Trophoblast cell (in vitro differentiated cells and primary cell): ENCODE results near the gene APCDD1L.
"Not testable (repeated sequence)": the region's sequence is repeated elsewhere in the genome, so short reads cannot be mapped to it uniquely, and the experiment has no call there.

Experiments used
- DNase-seq, 2 donors: peaks; one replicate each; pipeline ENCODE4 v3.0.0-alpha.2; 2016
- H2AFZ ChIP-seq: 2 replicates; pipeline ENCODE4 v1.6.1; 2013; ENCODE audit warnings: low read length, moderate library complexity, mild to moderate bottlenecking; ENCODE audit not compliant: insufficient read depth, poor library complexity
- H2AK5ac ChIP-seq: 2 replicates; pipeline ENCODE4 v1.6.1; 2013; ENCODE audit warnings: mild to moderate bottlenecking, low read length
- H2BK120ac ChIP-seq: 2 replicates; pipeline ENCODE4 v1.6.1; 2013; ENCODE audit warnings: low read length, mild to moderate bottlenecking, moderate library complexity; ENCODE audit not compliant: insufficient read depth, poor library complexity
- H2BK12ac ChIP-seq: 2 replicates; pipeline ENCODE4 v1.6.1; 2013; ENCODE audit warnings: mild to moderate bottlenecking, low read length, moderate library complexity
- H2BK5ac ChIP-seq: 2 replicates; pipeline ENCODE4 v1.6.1; 2013; ENCODE audit warnings: low read length, low read depth, moderate library complexity, mild to moderate bottlenecking; ENCODE audit not compliant: poor library complexity
- H3K14ac ChIP-seq: 2 replicates; pipeline ENCODE4 v1.6.1; 2013; ENCODE audit warnings: mild to moderate bottlenecking, low read length
- H3K18ac ChIP-seq: 2 replicates; pipeline ENCODE4 v1.6.1; 2013; ENCODE audit warnings: mild to moderate bottlenecking, low read length
- H3K23ac ChIP-seq: 2 replicates; pipeline ENCODE4 v1.6.1; 2013; ENCODE audit warnings: low read length
- H3K27ac ChIP-seq: 2 replicates; pipeline ENCODE4 v1.5.1; 2013; ENCODE audit warnings: low read depth, mild to moderate bottlenecking, inconsistent platforms, low read length, moderate library complexity
- H3K27me3 ChIP-seq: 2 replicates; pipeline ENCODE4 v1.6.1; 2013; ENCODE audit warnings: inconsistent platforms, mild to moderate bottlenecking, low read length, moderate library complexity; ENCODE audit not compliant: insufficient read depth
- H3K36me3 ChIP-seq, 2 experiments: 1 replicate in 1 of 2; 2 replicates in 1 of 2; pipeline ENCODE4 v1.6.1; 2013; ENCODE audit warnings: low read length in 2 of 2, mild to moderate bottlenecking in 2 of 2, moderate library complexity in 1 of 2; ENCODE audit not compliant: insufficient read depth in 2 of 2, control insufficient read depth in 1 of 2
- H3K4ac ChIP-seq: 2 replicates; pipeline ENCODE4 v1.6.1; 2013; ENCODE audit warnings: low read depth, mild to moderate bottlenecking, low read length, moderate library complexity
- H3K4me1 ChIP-seq, 2 experiments: 1 replicate in 1 of 2; 2 replicates in 1 of 2; pipeline ENCODE4 v1.6.1; 2013; ENCODE audit warnings: low read length in 2 of 2, mild to moderate bottlenecking in 2 of 2, moderate library complexity in 1 of 2; ENCODE audit not compliant: insufficient read depth in 2 of 2, control insufficient read depth in 1 of 2
- H3K4me2 ChIP-seq: 2 replicates; pipeline ENCODE4 v1.6.1; 2013; ENCODE audit warnings: inconsistent platforms, mild to moderate bottlenecking, low read length, moderate library complexity
- H3K4me3 ChIP-seq: 2 replicates; pipeline ENCODE4 v1.5.1; 2013; ENCODE audit warnings: mild to moderate bottlenecking, low read depth, low read length, inconsistent platforms
- H3K79me1 ChIP-seq: one replicate; pipeline ENCODE4 v1.6.1; 2013; ENCODE audit warnings: low read length
- H3K79me2 ChIP-seq: 2 replicates; pipeline ENCODE4 v1.6.1; 2013; ENCODE audit warnings: low read length, mild to moderate bottlenecking; ENCODE audit not compliant: control insufficient read depth, insufficient read depth, poor library complexity
- H3K9ac ChIP-seq: 2 replicates; pipeline ENCODE4 v1.6.1; 2013; ENCODE audit warnings: mild to moderate bottlenecking, low read length
- H3K9me3 ChIP-seq: 2 replicates; pipeline ENCODE4 v1.6.1; 2013; ENCODE audit warnings: low read depth, mild to moderate bottlenecking, control low read depth, inconsistent platforms, low read length; ENCODE audit not compliant: insufficient read depth
- H4K12ac ChIP-seq: 2 replicates; pipeline ENCODE4 v1.6.1; 2013; ENCODE audit warnings: low read depth, mild to moderate bottlenecking, low read length, moderate library complexity
- H4K8ac ChIP-seq: 2 replicates; pipeline ENCODE4 v1.6.1; 2013; ENCODE audit warnings: low read depth, mild to moderate bottlenecking, low read length, moderate library complexity
- H4K91ac ChIP-seq: one replicate; pipeline ENCODE4 v1.6.1; 2013; ENCODE audit warnings: low read depth, mild to moderate bottlenecking, low read length, moderate library complexity
- WGBS: extraction: QIAGEN DNeasy Blood & Tissue Kit; methylation state at CpG from one replicate; pipeline ENCODE4 v1.1.7; 2013; ENCODE audit warnings: missing lambda C conversion rate; ENCODE audit not compliant: insufficient read length, insufficient coverage; ENCODE audit errors: extremely low coverage; 5-methylcytosine and 5-hydroxymethylcytosine counted together

The APCDD1L gene

GRCh38 chr20:58542411-58543095 is 27.4 kb upstream of the APCDD1L start:
- no peak overlapping the region for H2BK12ac ChIP-seq
- no CpG with 5 or more reads among the region's 18 CpGs for WGBS
- H3K14ac ChIP-seq, result no peak overlapping the region
- H3K4me1 ChIP-seq, result no peaks in the 10 kb centered on the region
- H2BK120ac ChIP-seq, result no peak overlapping the region
- H3K4me3 ChIP-seq, result no peak overlapping the region
- H3K79me2 ChIP-seq, result no peaks in the 10 kb centered on the region
- no peaks in the 10 kb centered on the region for H3K79me1 ChIP-seq
- H3K27me3 ChIP-seq, result no peaks in the 10 kb centered on the region
- no peak overlapping the region for H3K23ac ChIP-seq
- H3K9me3 ChIP-seq, result peaks cover 2% of the 10 kb centered on the region
- no peak overlapping the region for H3K4me2 ChIP-seq
- no peak overlapping the region for H4K12ac ChIP-seq
- H3K27ac ChIP-seq, result no peak overlapping the region
- DNase-seq, result no peak
- H2AFZ ChIP-seq, result no peak overlapping the region
- no peak overlapping the region for H4K91ac ChIP-seq
- no peaks in the 10 kb centered on the region for H3K36me3 ChIP-seq
- no peak overlapping the region for H2BK5ac ChIP-seq
- no peak overlapping the region for H3K18ac ChIP-seq
- no peak overlapping the region for H3K9ac ChIP-seq
- no peak overlapping the region for H2AK5ac ChIP-seq
- no peak overlapping the region for H4K8ac ChIP-seq
- no peak overlapping the region for H3K4ac ChIP-seq

GRCh38 chr20:58542034-58542410 is 26.8 kb upstream of the APCDD1L start:
- not testable (repeated sequence) for H3K4me2 ChIP-seq, H3K36me3 ChIP-seq, H2BK5ac ChIP-seq, H3K4me3 ChIP-seq, H2BK120ac ChIP-seq, DNase-seq, H4K12ac ChIP-seq, H3K79me1 ChIP-seq, H3K4ac ChIP-seq, H3K18ac ChIP-seq, H3K14ac ChIP-seq, H3K27me3 ChIP-seq, H2BK12ac ChIP-seq, H2AFZ ChIP-seq, H4K8ac ChIP-seq, H4K91ac ChIP-seq, H3K9ac ChIP-seq, H3K79me2 ChIP-seq, H3K23ac ChIP-seq, H3K4me1 ChIP-seq, H3K9me3 ChIP-seq, H3K27ac ChIP-seq, H2AK5ac ChIP-seq
- no CpG with 5 or more reads among the region's 6 CpGs for WGBS

- Histone ChIP-seq H2BK12ac (no peak overlapping the region), H3K9me3 (no peaks in the 10 kb centered on the region), H3K27me3 (no peaks in the 10 kb centered on the region), H3K79me2 (no peaks in the 10 kb centered on the region), H3K9ac (no peak overlapping the region), H3K79me1 (no peaks in the 10 kb centered on the region), H4K12ac (no peak overlapping the region), H2BK5ac (no peak overlapping the region), H2BK120ac (no peak overlapping the region), H3K27ac (no peak overlapping the region), H4K91ac (no peak overlapping the region), H4K8ac (no peak overlapping the region), H3K14ac (no peak overlapping the region), H2AFZ (no peak overlapping the region), H3K4ac (no peak overlapping the region), H3K36me3 (no peaks in the 10 kb centered on the region), H2AK5ac (no peak overlapping the region), H3K4me1 (no peaks in the 10 kb centered on the region), H3K4me3 (no peak overlapping the region), H3K23ac (no peak overlapping the region), H3K4me2 (no peak overlapping the region), H3K18ac (no peak overlapping the region)
- WGBS, result no CpG with 5 or more reads among the region's 2 CpGs
- no peak for DNase-seq
Measured at GRCh38 chr20:58538752-58539151, 23.6 kb upstream of the APCDD1L start.

GRCh38 chr20:58537831-58538230 is 22.6 kb upstream of the APCDD1L start:
- Histone ChIP-seq H2BK12ac (no peak overlapping the region), H3K27ac (no peak overlapping the region), H4K91ac (no peak overlapping the region), H2AFZ (no peak overlapping the region), H3K18ac (no peak overlapping the region), H3K14ac (no peak overlapping the region), H2BK120ac (no peak overlapping the region), H3K4me2 (no peak overlapping the region), H3K4me1 (no peaks in the 10 kb centered on the region), H3K23ac (no peak overlapping the region), H3K4ac (no peak overlapping the region), H2BK5ac (no peak overlapping the region), H3K4me3 (no peak overlapping the region), H3K36me3 (no peaks in the 10 kb centered on the region), H3K79me1 (no peaks in the 10 kb centered on the region), H3K79me2 (no peaks in the 10 kb centered on the region), H2AK5ac (no peak overlapping the region), H4K8ac (no peak overlapping the region), H3K9ac (no peak overlapping the region), H3K27me3 (no peaks in the 10 kb centered on the region), H3K9me3 (no peaks in the 10 kb centered on the region), H4K12ac (no peak overlapping the region)
- DNase-seq, result no peak
- WGBS, result no CpG with 5 or more reads among the region's 1 CpG
